ENCODE results near the gene GP9.
"Not testable (repeated sequence)": the region's sequence is repeated elsewhere in the genome, so short reads cannot be mapped to it uniquely, and the experiment has no call there.

Gene GP9

DNA sequence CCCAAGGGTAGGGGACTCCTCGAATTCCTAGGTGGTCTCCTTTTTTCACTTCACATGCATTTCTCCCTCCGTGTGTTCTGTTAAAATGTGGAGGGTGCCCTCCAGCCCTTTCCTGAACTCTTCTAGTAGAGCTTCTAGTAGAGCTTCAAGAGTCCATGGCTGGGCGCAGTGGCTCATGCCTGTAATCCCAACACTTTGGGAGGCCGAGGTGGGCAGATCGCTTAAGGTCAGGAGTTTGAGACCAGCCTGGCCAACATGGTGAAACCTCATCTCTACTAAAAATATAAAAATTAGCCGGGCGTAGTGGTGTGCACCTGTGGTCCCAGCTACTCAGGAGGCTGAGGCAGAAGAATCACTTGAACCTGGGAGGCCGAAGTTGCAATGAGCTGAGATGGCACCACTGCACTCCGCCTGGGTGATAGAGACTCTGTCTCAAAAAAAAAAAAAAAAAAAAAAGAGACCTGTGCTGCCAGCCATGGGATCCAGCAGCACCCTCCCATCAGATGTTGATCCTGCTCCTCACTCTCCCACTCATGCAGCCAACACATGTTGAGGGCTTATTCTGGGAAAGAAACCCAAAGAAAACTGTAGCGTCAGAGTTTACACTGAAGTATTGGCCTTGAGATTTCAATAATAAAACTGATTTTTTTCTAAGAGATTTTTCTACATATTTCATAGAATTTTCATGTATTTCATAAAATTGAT, 50.6 kb downstream of the GP9 start:
- peaks cover 25% of the 10 kb centered on the region for H3K36me3 ChIP-seq (ENCODE audit: insufficient read depth, low read length)
- H3K4me3 ChIP-seq (ENCODE audit: low read length); H3K4me2 ChIP-seq (ENCODE audit: low read length); H3K27me3 ChIP-seq (ENCODE audit: control insufficient read depth, insufficient read depth, low read length); H3K4me1 ChIP-seq (ENCODE audit: control insufficient read depth, insufficient read depth, low read length); H3K9ac ChIP-seq (ENCODE audit: low read depth, low read length); H3K9me3 ChIP-seq (replicated peaks; ENCODE audit: low read length): not testable (repeated sequence)
